RPMI8226 (cell line): ENCODE measurements around the gene CHL1.

Experiments
- DNase-seq: peaks from one replicate; pipeline ENCODE4 v3.0.0-alpha.2; 2015

Gene CHL1

DNA sequence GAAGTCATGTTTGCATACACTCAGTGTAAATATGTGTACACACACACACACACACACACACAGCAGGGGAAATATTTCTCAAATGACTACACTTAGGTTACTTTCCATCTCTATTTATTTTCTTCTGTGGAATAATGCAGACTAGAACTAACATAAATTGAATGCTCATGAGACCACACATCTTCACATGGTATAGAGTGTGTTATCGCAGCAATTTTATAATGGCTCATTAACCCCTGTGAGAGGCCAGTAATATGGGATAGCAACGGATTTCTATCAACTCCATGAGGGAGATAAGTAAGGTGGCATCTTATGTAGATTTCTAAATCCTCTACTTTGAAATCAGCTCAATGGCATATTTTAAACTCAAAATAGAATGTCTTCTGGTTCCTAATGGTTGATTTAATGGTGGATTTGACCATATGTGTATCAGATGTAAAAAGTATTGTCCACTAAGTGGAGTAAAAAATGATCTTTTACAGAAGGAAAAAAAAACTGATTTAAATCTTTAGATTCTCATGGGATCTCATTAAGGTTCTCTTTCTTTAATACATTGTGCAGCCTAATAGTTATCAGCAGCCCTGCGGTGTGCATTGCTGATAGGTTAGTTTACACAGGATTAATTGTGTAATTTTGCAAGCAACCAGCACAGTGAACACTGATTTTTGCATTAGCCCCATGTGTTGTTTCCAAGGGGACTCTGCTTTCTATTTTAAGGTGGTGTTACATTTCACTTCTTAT is 32.0 kb downstream of the CHL1 start:
- DNase-seq, result no peak

- no peak for DNase-seq
These were observed 32.7 kb downstream of the CHL1 start for GRCh38 chr3:229183-229661.

GRCh38 chr3:236881-237280 is 40.3 kb downstream of the CHL1 start:
- no peak for DNase-seq

DNA sequence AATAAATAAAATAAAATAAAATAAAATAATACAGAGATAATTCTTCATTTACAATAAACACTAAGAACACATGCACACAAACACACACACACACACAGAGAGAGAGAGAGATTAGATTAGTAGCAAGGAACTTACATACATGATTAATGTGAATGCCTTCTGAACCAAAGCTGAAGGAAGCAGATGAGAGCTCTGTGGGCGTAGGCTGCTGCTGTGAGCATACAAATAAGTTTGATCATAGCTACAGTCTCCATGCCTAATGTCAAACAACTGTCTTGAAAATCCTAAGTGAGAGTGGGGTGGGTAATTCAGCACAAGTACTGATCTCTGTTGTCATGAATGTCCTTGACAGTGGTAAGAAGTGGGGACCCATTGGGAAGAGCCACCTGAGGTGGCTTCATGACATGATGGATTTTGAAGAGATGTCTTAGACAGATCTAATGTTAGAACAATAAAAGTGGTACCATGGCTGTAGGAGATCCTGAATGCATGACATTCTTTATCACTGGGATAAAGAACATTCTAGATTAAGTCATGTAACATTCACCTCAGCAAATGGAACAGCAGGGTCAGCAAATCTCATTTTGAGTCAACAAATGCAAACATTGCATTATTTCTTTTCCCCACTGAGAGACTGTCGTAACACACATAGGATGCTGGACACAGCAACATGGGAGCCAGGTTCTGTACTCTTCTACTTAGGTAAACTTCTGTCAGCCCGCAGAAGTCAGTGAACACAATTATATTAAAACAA is 46.2 kb downstream of the CHL1 start:
- no peak for DNase-seq

DNA sequence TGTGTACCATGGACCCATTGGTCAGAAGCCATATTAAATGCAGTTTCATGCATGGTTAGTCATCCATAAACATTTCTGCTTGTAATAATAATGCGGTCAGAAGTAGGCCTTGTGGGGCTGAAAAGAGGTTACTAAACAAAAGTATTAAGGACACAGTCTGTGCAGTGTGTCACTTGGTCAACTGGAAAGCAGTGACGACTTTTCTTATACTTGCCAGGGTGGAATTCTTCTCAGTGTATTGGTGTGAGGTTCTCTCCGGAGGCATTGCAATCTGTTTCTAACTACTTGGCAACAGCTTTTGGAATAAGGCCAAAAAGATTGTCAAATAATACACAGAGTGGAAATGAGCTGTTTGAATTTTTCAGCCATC is 46.8 kb downstream of the CHL1 start:
- DNase-seq, result no peak

DNA sequence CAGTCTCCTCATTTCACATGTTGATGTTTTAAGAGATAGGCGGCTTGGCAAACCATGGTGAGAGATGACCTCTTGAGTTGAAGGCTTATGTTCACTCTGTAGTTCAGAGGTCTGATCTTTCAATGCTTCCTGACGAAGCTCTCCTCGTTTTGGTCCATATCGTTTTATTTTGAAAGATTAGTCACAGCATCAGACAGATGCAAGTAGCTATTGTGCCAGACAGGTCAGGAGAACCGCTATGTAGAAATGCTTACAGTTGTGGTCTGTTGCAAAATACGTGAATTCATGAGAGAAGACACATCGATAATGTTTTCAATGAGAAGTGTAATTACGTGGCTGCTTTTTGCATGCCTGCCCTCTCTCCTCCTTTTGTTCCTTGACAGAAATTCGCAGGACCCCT is 47.5 kb downstream of the CHL1 start:
- no peak for DNase-seq

- DNase-seq, result no peak
These were observed 51.4 kb downstream of the CHL1 start for GRCh38 chr3:247916-248315.

DNA sequence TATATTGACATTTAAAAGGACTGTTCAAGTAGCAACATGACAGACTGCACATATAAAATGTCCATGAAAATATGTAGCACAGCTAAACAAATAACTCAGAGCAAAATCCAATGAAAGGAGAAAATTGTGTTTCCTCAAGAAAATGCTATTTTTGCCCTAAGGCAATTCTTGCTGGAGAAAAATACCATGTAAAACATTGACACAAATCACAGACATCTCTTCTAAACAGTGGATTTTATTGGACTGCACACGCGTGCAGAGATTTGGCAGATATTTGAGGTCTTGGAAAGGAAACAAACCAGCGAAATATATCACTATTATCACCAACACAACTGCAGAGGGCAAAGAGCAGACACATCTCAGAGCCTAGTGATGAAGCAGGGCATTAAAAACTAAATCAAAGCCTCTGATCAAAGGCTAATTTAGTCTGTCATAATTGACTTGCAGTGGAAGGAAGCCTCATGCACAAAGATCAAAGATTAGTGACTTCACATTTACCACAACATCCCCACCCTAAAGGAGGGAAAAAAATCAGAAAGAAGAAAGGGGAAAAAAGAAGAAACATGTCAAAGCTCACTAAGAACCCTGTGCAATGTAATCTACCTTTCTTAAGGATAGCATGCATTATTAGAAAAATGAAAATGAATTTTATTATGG is 52.4 kb downstream of the CHL1 start:
- DNase-seq, result no peak

DNA sequence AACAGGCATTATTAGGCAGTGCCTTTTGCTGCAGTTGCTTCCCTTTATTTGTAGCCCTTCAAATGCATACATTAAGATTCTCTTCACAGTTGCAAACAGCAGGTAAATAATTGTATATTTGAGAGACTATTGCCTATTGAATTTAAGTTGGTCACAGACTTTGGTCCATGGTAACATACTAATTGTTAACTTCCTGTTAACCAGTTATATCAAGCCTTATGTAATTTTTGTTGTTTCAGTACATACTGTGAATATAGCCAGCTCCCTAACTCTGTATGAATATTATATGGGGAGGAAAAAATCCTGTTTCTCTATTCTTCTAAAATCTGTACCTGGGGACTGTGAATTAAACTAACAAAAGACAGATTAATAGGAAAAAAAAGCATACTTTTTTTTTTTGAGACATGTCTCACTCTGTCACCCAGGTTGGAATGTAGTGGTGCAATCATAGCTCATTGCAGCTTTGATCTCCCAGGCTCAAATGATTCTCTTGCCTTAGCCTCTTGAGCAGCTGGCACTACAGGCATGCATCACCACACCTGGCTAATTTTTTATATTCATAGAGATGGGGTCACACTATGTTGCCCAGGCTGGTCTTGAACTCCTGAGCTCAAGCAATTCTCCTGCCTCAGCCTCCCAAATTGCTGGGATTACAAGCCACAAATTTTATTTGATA is 53.2 kb downstream of the CHL1 start:
- DNase-seq, result no peak

DNA sequence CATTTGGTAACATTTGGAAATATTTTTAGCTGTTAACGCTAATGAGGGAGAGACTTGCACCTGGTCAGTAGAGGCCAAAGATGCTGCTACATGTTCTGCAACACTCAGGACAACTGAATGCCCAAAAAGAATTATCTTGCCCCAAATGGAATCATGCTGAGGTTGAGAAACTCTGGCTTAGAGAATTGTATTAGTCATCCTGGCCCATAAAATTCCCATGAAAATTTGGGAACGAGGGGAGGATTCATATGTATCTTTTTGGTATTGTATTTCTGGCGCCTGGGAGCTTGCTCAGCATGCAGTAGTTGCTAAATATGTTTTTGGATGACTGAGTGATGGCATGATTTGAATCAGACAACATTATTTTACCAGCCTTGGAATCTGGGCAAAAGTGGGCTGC is 59.9 kb downstream of the CHL1 start:
- DNase-seq, result no peak

- no peak for DNase-seq
These were observed 61.3 kb downstream of the CHL1 start for GRCh38 chr3:257826-258225.

DNA sequence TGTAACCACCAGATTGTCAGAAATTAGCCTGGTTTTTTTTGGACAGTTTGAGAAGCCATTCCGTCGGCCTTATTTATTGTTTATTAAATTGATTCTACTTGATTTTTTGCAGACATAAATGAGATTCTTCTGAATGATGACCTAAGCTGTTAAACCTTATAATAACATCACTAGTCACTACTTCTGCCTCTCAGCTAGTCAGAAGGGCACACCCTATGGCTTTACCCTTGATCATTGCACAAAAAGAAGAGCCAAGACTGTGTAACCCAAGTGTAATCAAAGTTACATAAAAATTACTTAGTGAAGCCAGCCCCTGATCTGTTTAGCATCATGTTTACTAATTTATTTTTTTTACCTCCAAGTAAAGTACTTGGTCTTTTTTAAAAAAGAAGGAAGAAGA is 64.3 kb downstream of the CHL1 start:
- no peak for DNase-seq

- DNase-seq, result no peak
These were observed 66.8 kb downstream of the CHL1 start for GRCh38 chr3:263393-263792.

GRCh38 chr3:264394-265156 is 68.0 kb downstream of the CHL1 start:
- no peak for DNase-seq

- no peak for DNase-seq
These were observed 70.5 kb downstream of the CHL1 start for GRCh38 chr3:267101-267500.

DNA sequence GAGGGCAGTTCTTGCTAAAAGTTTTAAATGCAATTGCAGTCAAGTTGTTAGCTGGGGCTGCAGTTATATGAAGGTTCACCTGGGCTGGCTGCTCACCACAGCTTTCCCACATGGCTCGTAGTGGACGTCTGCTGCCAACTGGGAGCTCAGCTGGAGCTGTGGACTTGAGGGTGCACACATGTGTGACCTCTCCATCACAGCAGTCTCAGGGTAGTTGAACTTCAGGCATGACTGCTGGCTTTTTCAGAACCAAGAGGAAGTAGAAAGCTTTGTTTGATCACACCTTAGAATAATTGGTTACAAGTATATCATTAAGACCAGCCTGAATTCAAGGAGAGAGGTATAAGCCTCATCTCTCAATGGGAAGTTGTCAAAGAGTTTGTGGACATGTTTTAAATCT is 74.1 kb downstream of the CHL1 start:
- no peak for DNase-seq

DNA sequence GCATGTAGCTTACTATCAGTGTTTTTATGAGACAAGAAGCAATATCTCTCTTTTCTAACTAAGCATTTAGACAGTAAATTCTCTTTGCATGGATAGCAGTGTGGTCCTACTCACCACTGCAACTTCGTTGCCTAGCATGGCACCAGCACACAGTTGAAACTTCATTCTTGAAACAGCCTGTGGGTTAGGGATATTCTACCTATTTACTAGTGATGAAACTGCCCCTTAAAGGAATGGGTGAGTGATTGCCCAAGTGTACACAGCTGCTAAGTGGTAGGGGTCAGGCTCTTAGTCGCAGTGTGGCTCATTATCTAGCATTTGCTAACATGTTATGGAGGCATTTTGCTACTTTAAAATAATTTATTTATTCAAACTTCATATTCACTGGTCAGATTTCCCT is 78.4 kb downstream of the CHL1 start:
- no peak for DNase-seq

DNA sequence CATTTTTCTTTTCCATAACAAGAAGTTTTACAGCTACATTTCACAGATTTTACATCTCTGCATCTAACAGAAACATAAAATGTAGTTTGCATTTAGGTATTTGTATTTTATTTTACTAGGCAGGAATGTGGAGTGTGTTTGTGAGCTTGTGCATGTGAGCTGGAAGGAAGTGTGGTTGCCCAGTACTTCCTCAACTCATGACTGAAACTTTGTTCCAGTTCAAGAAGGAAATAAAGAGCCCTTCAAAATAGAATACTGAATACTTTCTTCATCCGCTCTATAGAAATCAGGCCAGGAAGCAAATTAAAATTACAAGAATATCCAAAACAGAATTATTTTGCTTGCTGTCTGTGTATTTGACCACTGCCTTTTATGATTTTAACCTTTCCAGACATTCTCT is 81.3 kb downstream of the CHL1 start:
- DNase-seq, result no peak

DNA sequence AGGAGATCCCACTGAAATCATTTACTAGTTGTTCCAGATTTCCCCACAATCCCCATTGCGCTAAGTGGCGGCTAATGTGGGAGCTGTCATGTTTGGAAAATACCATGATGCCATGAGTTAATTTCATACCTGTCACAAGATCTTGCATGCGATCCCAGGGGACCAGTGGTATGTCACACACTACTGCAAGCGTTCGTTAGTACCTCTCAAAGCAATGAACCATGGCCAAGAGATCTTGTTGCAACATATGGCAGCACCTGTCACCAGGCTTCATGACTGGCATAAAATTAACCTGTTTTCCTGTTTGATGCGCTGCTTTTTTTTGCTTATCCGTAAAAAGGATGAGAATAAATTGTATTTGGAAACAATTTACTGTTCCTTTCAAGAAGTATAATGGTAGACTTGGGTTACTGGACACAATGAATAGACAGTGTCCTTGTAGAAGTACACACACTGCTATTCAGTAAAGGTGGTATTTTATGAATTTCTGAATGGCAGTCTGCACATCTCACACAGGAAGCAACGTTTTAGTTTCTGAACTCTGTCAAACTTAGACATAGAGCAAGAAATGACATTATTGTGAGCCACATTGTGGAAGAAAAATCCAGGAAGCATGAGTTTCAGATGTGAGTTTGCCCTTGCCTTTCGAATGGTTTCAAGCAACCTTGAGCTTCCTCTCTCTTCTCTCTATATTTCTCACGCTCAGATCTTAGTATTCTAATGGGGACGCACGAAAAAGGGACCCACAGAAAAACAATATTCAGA is 81.9 kb downstream of the CHL1 start:
- DNase-seq, result no peak

DNA sequence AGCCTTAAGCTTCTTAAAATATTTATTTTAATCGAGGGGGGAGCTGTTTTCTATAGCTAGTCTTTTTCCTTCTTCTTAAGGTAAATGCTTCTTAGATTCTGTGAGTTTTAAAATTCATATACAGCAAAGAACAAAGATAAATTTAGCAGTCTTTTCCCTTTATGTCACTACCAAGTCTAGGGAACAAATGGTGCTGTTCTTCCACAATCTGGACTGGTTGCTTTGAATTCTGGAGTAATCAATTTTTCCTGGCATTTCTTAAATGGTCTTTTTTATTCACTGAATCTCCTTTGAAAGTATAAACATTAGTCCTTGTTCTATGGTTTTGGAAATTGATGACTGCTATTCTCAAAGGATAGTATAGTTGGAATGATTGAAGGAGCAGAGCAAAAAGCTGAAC is 82.8 kb downstream of the CHL1 start:
- DNase-seq, result no peak

- no peak for DNase-seq
These were observed 84.1 kb downstream of the CHL1 start for GRCh38 chr3:280681-281080.

DNA sequence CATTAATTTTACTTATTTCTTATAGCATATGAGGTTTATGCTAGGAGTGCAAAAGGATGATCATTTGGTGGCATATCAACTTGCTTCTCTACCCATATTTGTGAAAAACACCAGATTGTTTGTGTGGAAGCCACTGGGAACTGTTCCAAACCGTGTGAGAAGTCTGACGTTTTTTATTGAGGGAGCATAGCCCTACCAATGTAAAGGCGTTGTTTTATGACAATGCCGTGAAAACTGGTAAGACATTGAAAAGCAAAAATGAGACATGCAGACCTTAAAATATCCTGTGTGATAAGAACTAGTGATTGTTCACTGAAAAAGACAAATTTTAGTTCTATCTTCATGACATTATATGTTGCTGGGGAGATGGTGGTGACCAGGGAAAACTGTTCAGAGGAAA is 87.8 kb downstream of the CHL1 start:
- no peak for DNase-seq
